T-helper 2 cell treated with Interferon-gamma antibody and Interleukin-4, amounts not matched to agents 100 ng/mL and 5 ng/mL, for 36 hours (primary cell): ENCODE data around the gene NRCAM. TPM values are rescaled to one million over a fixed set of nuclear protein-coding genes. Genes with fewer than 3 reads are reported as not detected.
"Not testable (repeated sequence)": the region's sequence is repeated elsewhere in the genome, so short reads cannot be mapped to it uniquely, and the experiment has no call there.

ENCODE experiments used
- intact Hi-C: fragments of 100-400 bp; cut with micrococcal nuclease; formaldehyde crosslinking; loops from one replicate; pipeline ENCODE4 v1.15.1; 2023
- total RNA-seq: library from RNA; stranded (reverse); gene quantifications from 2 replicates; pipeline ENCODE4 v1.2.3, GENCODE V29; 2022

NRCAM gene
- total RNA-seq, 1 donor from 2014 or later: not detected

GRCh38 chr7:108284349-108285002 lies 171.8 kb downstream of the NRCAM start:
- intact Hi-C loops: no loop called here

GRCh38 chr7:108283252-108283651 lies 173.0 kb downstream of the NRCAM start:
- intact Hi-C loops: no loop called here

GRCh38 chr7:108282427-108282996 lies 173.7 kb downstream of the NRCAM start:
- intact Hi-C loops: no loop called here

- intact Hi-C loops: no loop called here
These were observed 176.1 kb downstream of the NRCAM start for GRCh38 chr7:108280136-108280535.

GRCh38 chr7:108278776-108279175 lies 177.5 kb downstream of the NRCAM start:
- intact Hi-C loops: no loop called here

GRCh38 chr7:108278281-108278680 lies 178.0 kb downstream of the NRCAM start:
- intact Hi-C loops: no loop called here

- intact Hi-C loops: not testable (repeated sequence)
These were observed 181.8 kb downstream of the NRCAM start for GRCh38 chr7:108274447-108274846.

- intact Hi-C loops: not testable (repeated sequence)
These were observed 183.3 kb downstream of the NRCAM start for GRCh38 chr7:108272891-108273290.

GRCh38 chr7:108270385-108271015 lies 185.7 kb downstream of the NRCAM start:
- intact Hi-C loops: no loop called here

- intact Hi-C loops: no loop called here
These were observed 187.9 kb downstream of the NRCAM start for GRCh38 chr7:108268200-108268820.

GRCh38 chr7:108267615-108268014 lies 188.6 kb downstream of the NRCAM start:
- intact Hi-C loops: no loop called here

- intact Hi-C loops: no loop called here
These were observed 189.7 kb downstream of the NRCAM start for GRCh38 chr7:108266491-108266890.

GRCh38 chr7:108266035-108266434 lies 190.2 kb downstream of the NRCAM start:
- intact Hi-C loops: no loop called here

- intact Hi-C loops: no loop called here
These were observed 191.2 kb downstream of the NRCAM start for GRCh38 chr7:108265007-108265406.

GRCh38 chr7:108263425-108263824 lies 192.8 kb downstream of the NRCAM start:
- intact Hi-C loops: no loop called here

GRCh38 chr7:108261560-108262255 lies 194.5 kb downstream of the NRCAM start:
- intact Hi-C loops: no loop called here

- intact Hi-C loops: not testable (repeated sequence)
These were observed 196.8 kb downstream of the NRCAM start for GRCh38 chr7:108259447-108259846.

GRCh38 chr7:108257954-108258353 lies 198.3 kb downstream of the NRCAM start:
- intact Hi-C loops: no loop called here

GRCh38 chr7:108254259-108254658 lies 202.0 kb downstream of the NRCAM start:
- intact Hi-C loops: no loop called here

GRCh38 chr7:108253275-108254044 lies 202.8 kb downstream of the NRCAM start:
- intact Hi-C loops: no loop called here

- intact Hi-C loops: no loop called here
These were observed 204.1 kb downstream of the NRCAM start for GRCh38 chr7:108252177-108252576.
